Activated T-helper 2 cell treated with anti-CD3 and anti-CD28 coated beads, Interferon-gamma antibody, Interleukin-2, Interleukin-4, amounts not matched to agents 10 μg/mL and 5 μg/mL and 100 μg/mL, durations not matched to agents 14 hours and 24 hours and 36 hours (primary cell): ENCODE measurements around the gene YWHAQ. TPM values are rescaled to one million over a fixed set of nuclear protein-coding genes. Genes with fewer than 3 reads are reported as not detected.

Experiments used
- DNase-seq: peaks from one replicate; pipeline ENCODE4 v3.0.0; 2021; ENCODE audit warnings: low spot score
- H3K27ac Mint-ChIP-seq: one replicate; pipeline ENCODE4 v1.8.0; 2021; ENCODE audit warnings: mixed read lengths
- H3K27me3 Mint-ChIP-seq: one replicate; pipeline ENCODE4 v1.8.0; 2021; ENCODE audit warnings: low read depth, mixed read lengths
- H3K36me3 Mint-ChIP-seq: one replicate; pipeline ENCODE4 v1.8.0; 2021; ENCODE audit warnings: low read depth, mixed read lengths
- H3K4me1 Mint-ChIP-seq: one replicate; pipeline ENCODE4 v1.8.0; 2021; ENCODE audit warnings: low read depth, mixed read lengths
- H3K4me3 Mint-ChIP-seq: one replicate; pipeline ENCODE4 v1.8.0; 2021; ENCODE audit warnings: low read depth, mild to moderate bottlenecking, moderate library complexity, mixed read lengths
- H3K9me3 Mint-ChIP-seq: one replicate; pipeline ENCODE4 v1.8.0; 2021; ENCODE audit warnings: mixed read lengths
- intact Hi-C: fragments of 100-400 bp; cut with micrococcal nuclease; formaldehyde crosslinking; loops from one replicate; pipeline ENCODE4 v1.15.1; 2023
- total RNA-seq: library from RNA; stranded (reverse); gene quantifications from 2 replicates; pipeline ENCODE4 v1.2.3, GENCODE V29; 2022

Gene YWHAQ
- total RNA-seq, result 334 and 339 TPM in 2 replicates

GRCh38 chr2:9630736-9631552, at the start of gene YWHAQ:
TSS of gene YWHAQ (minus strand) at chr2:9630997. CDS start at chr2:9630452, 545 bp downstream.
- intact Hi-C loops, result loop anchor here (1.0 to 2.0 kb wide), 6 partner anchors 23 to 152 kb away; partner anchors contain the start of gene ADAM17
- Mint-ChIP-seq H3K27me3 (no peaks in the 10 kb centered on the region), H3K27ac (peak within 1 kb of the TSS; percentile 96), H3K9me3 (no peaks in the 10 kb centered on the region), H3K4me1 (peaks cover 40% of the 10 kb centered on the region), H3K36me3 (peaks cover 43% of the 10 kb centered on the region), H3K4me3 (peak within 1 kb of the TSS; percentile 99)
- DNase-seq, result peak; percentile 96

- Mint-ChIP-seq H3K27me3 (no peaks in the 10 kb centered on the region), H3K4me1 (peaks cover 14% of the 10 kb centered on the region), H3K27ac (no peak overlapping the region), H3K9me3 (no peaks in the 10 kb centered on the region), H3K4me3 (no peak overlapping the region), H3K36me3 (peaks cover 3% of the 10 kb centered on the region)
- intact Hi-C loops, result no loop called here
- DNase-seq, result no peak
These were observed 49.3 kb upstream of the YWHAQ start for GRCh38 chr2:9680082-9680481.

GRCh38 chr2:9679218-9679617, 48.4 kb upstream of the YWHAQ start:
- no peak overlapping the region for H3K4me3 Mint-ChIP-seq

GRCh38 chr2:9678544-9678943, 47.7 kb upstream of the YWHAQ start:
- no peak overlapping the region for H3K4me3 Mint-ChIP-seq
- H3K27me3 Mint-ChIP-seq, result no peaks in the 10 kb centered on the region
- no peak for DNase-seq
- peaks cover 14% of the 10 kb centered on the region for H3K4me1 Mint-ChIP-seq
- H3K27ac Mint-ChIP-seq, result no peak overlapping the region
- H3K9me3 Mint-ChIP-seq, result no peaks in the 10 kb centered on the region
- intact Hi-C loops, result no loop called here
- peaks cover 3% of the 10 kb centered on the region for H3K36me3 Mint-ChIP-seq

More at GRCh38 chr2:9679218-9679617, 48.4 kb upstream of the YWHAQ start:
- Mint-ChIP-seq H3K9me3 (no peaks in the 10 kb centered on the region), H3K27ac (no peak overlapping the region), H3K4me1 (peaks cover 14% of the 10 kb centered on the region), H3K36me3 (peaks cover 3% of the 10 kb centered on the region), H3K27me3 (no peaks in the 10 kb centered on the region)
- DNase-seq, result no peak
- intact Hi-C loops, result no loop called here

GRCh38 chr2:9675415-9676351, 44.9 kb upstream of the YWHAQ start:
- Mint-ChIP-seq H3K4me1 (peaks cover 7% of the 10 kb centered on the region), H3K4me3 (no peak overlapping the region), H3K9me3 (no peaks in the 10 kb centered on the region), H3K36me3 (no peaks in the 10 kb centered on the region), H3K27ac (no peak overlapping the region), H3K27me3 (no peaks in the 10 kb centered on the region)
- DNase-seq, result no peak
- intact Hi-C loops, result no loop called here

- no peak for DNase-seq
- peaks cover 3% of the 10 kb centered on the region for H3K4me1 Mint-ChIP-seq
- H3K4me3 Mint-ChIP-seq, result no peak overlapping the region
- no peak overlapping the region for H3K27ac Mint-ChIP-seq
- no peaks in the 10 kb centered on the region for H3K9me3 Mint-ChIP-seq
- H3K36me3 Mint-ChIP-seq, result no peaks in the 10 kb centered on the region
- intact Hi-C loops, result no loop called here
- H3K27me3 Mint-ChIP-seq, result no peaks in the 10 kb centered on the region
These were observed 44.2 kb upstream of the YWHAQ start for GRCh38 chr2:9674891-9675414.

- Mint-ChIP-seq H3K4me3 (no peak overlapping the region), H3K27ac (no peak overlapping the region), H3K9me3 (no peaks in the 10 kb centered on the region), H3K27me3 (no peaks in the 10 kb centered on the region), H3K36me3 (no peaks in the 10 kb centered on the region), H3K4me1 (peaks cover 3% of the 10 kb centered on the region)
- no peak for DNase-seq
- intact Hi-C loops, result no loop called here
These were observed 43.2 kb upstream of the YWHAQ start for GRCh38 chr2:9673914-9674481.

GRCh38 chr2:9668687-9669345, 38.0 kb upstream of the YWHAQ start:
- Mint-ChIP-seq H3K27me3 (no peaks in the 10 kb centered on the region), H3K4me3 (no peak overlapping the region), H3K27ac (no peak overlapping the region), H3K4me1 (peaks cover 6% of the 10 kb centered on the region), H3K36me3 (no peaks in the 10 kb centered on the region), H3K9me3 (no peaks in the 10 kb centered on the region)
- intact Hi-C loops, result no loop called here
- no peak for DNase-seq

GRCh38 chr2:9667826-9668225, 37.0 kb upstream of the YWHAQ start:
- intact Hi-C loops, result no loop called here

GRCh38 chr2:9666306-9666705, 35.5 kb upstream of the YWHAQ start:
- H3K4me1 Mint-ChIP-seq, result peaks cover 19% of the 10 kb centered on the region
- no peaks in the 10 kb centered on the region for H3K27me3 Mint-ChIP-seq
- H3K9me3 Mint-ChIP-seq, result no peaks in the 10 kb centered on the region
- no peaks in the 10 kb centered on the region for H3K36me3 Mint-ChIP-seq
- DNase-seq, result no peak
- intact Hi-C loops, result no loop called here
- no peak overlapping the region for H3K27ac Mint-ChIP-seq
- H3K4me3 Mint-ChIP-seq, result no peak overlapping the region

More at GRCh38 chr2:9667826-9668225, 37.0 kb upstream of the YWHAQ start:
- peaks cover 14% of the 10 kb centered on the region for H3K4me1 Mint-ChIP-seq
- H3K4me3 Mint-ChIP-seq, result no peak overlapping the region
- no peaks in the 10 kb centered on the region for H3K9me3 Mint-ChIP-seq
- no peak for DNase-seq
- no peaks in the 10 kb centered on the region for H3K36me3 Mint-ChIP-seq
- no peaks in the 10 kb centered on the region for H3K27me3 Mint-ChIP-seq
- H3K27ac Mint-ChIP-seq, result no peak overlapping the region

GRCh38 chr2:9665898-9666297, 35.1 kb upstream of the YWHAQ start:
- Mint-ChIP-seq H3K36me3 (no peaks in the 10 kb centered on the region), H3K4me3 (no peak overlapping the region), H3K27me3 (no peaks in the 10 kb centered on the region), H3K27ac (no peak overlapping the region), H3K9me3 (no peaks in the 10 kb centered on the region), H3K4me1 (peaks cover 23% of the 10 kb centered on the region)
- DNase-seq, result no peak
- intact Hi-C loops, result no loop called here

- no peaks in the 10 kb centered on the region for H3K9me3 Mint-ChIP-seq
- H3K27me3 Mint-ChIP-seq, result no peaks in the 10 kb centered on the region
These were observed 33.6 kb upstream of the YWHAQ start for GRCh38 chr2:9664365-9664764.

More at GRCh38 chr2:9664365-9664764, 33.6 kb upstream of the YWHAQ start:
- intact Hi-C loops, result no loop called here
- H3K36me3 Mint-ChIP-seq, result no peaks in the 10 kb centered on the region
- no peak overlapping the region for H3K4me3 Mint-ChIP-seq
- no peak for DNase-seq
- peaks cover 23% of the 10 kb centered on the region for H3K4me1 Mint-ChIP-seq
- no peak overlapping the region for H3K27ac Mint-ChIP-seq
